ENCODE results near the gene DLGAP5.

GRCh38 chr14:55158412-55158811 is 33.0 kb downstream of the DLGAP5 start:
- no peak for TF ChIP-seq CTCF (IDR thresholded peaks at IDR 0.05)
- TF ChIP-seq POLR2A (IDR thresholded peaks at IDR 0.05), result no peak
- no peak for TF ChIP-seq EP300 (IDR thresholded peaks at IDR 0.05; ENCODE audit: low read depth)
